ENCODE measurements around the gene ABHD12B.

The ABHD12B gene

GRCh38 chr14:50935126-50936015 lies 63.5 kb downstream of the ABHD12B start:
- H2AK5ac ChIP-seq (ENCODE audit: low read depth, low read length) = no peak overlapping the region
- no CpG with 5 or more reads among the region's 5 CpGs for WGBS, 2 donors (ENCODE audit: extremely low coverage in 2 of 2, insufficient read length in 2 of 2, insufficient replicate concordance in 1 of 2)
- H2BK5ac ChIP-seq (ENCODE audit: low read length) = no peak overlapping the region
- H3K9me3 ChIP-seq (replicated peaks in 1 of 2; ENCODE audit: control insufficient read depth in 2 of 2, insufficient read depth in 1 of 2, low read depth in 1 of 2, low read length in 2 of 2) = no peaks in the 10 kb centered on the region
- H3K14ac ChIP-seq (ENCODE audit: low read length) = no peak overlapping the region
- H3K23ac ChIP-seq (ENCODE audit: low read depth, low read length, poor library complexity) = no peak overlapping the region
- no peak overlapping the region for H3K18ac ChIP-seq (ENCODE audit: low read length)
- no peaks in the 10 kb centered on the region for H3K27me3 ChIP-seq (ENCODE audit: control insufficient read depth in 3 of 3, insufficient read depth in 3 of 3, low read depth in 1 of 3, low read length in 3 of 3)
- DNase-seq (ENCODE audit: low spot score) = no peak
- no peak overlapping the region for H3K4ac ChIP-seq (ENCODE audit: low read length)
- no peak overlapping the region for H3K4me2 ChIP-seq (ENCODE audit: insufficient read depth, low read length, poor library complexity, severe bottlenecking)
- H2BK12ac ChIP-seq (ENCODE audit: low read length) = no peak overlapping the region
- H2BK15ac ChIP-seq (ENCODE audit: low read length) = no peak overlapping the region
- H3K4me1 ChIP-seq (ENCODE audit: control insufficient read depth in 2 of 2, insufficient read depth in 1 of 2, low read depth in 1 of 2, low read length in 2 of 2) = no peaks in the 10 kb centered on the region
- H3K4me3 ChIP-seq (ENCODE audit: low read length in 2 of 2) = no peak overlapping the region
- H3K9ac ChIP-seq (ENCODE audit: low read depth, low read length, poor library complexity) = no peak overlapping the region
- no peak overlapping the region for H3K27ac ChIP-seq (replicated peaks; ENCODE audit: low read length)
- no peak overlapping the region for H4K91ac ChIP-seq (ENCODE audit: low read depth, low read length, poor library complexity)
- peaks cover 0 to 10% of the 10 kb centered on the region in 2 donors for H3K36me3 ChIP-seq (replicated peaks in 1 of 2; ENCODE audit: control insufficient read depth in 2 of 2, insufficient read depth in 2 of 2, low read length in 2 of 2)
- H4K8ac ChIP-seq (ENCODE audit: low read depth, low read length) = no peak overlapping the region
- H3K79me1 ChIP-seq (ENCODE audit: low read depth, low read length) = no peaks in the 10 kb centered on the region
- H2AFZ ChIP-seq (ENCODE audit: low read length) = no peak overlapping the region
- no peak overlapping the region for H2BK120ac ChIP-seq (ENCODE audit: low read depth, low read length)

- no peak overlapping the region for H2BK15ac ChIP-seq (ENCODE audit: low read length)
- H3K4me3 ChIP-seq (ENCODE audit: low read length in 2 of 2) = no peak overlapping the region
- no peak overlapping the region for H3K27ac ChIP-seq (replicated peaks; ENCODE audit: low read length)
- H3K9ac ChIP-seq (ENCODE audit: low read depth, low read length, poor library complexity) = no peak overlapping the region
- no peak overlapping the region for H3K23ac ChIP-seq (ENCODE audit: low read depth, low read length, poor library complexity)
- peaks cover 0 to 8% of the 10 kb centered on the region in 2 donors for H3K36me3 ChIP-seq (replicated peaks in 1 of 2; ENCODE audit: control insufficient read depth in 2 of 2, insufficient read depth in 2 of 2, low read length in 2 of 2)
- no peak overlapping the region for H2BK12ac ChIP-seq (ENCODE audit: low read length)
- H3K4ac ChIP-seq (ENCODE audit: low read length) = no peak overlapping the region
- no peaks in the 10 kb centered on the region for H3K27me3 ChIP-seq (ENCODE audit: control insufficient read depth in 3 of 3, insufficient read depth in 3 of 3, low read depth in 1 of 3, low read length in 3 of 3)
- no peaks in the 10 kb centered on the region for H3K9me3 ChIP-seq (replicated peaks in 1 of 2; ENCODE audit: control insufficient read depth in 2 of 2, insufficient read depth in 1 of 2, low read depth in 1 of 2, low read length in 2 of 2)
- H2AK5ac ChIP-seq (ENCODE audit: low read depth, low read length) = no peak overlapping the region
- H3K18ac ChIP-seq (ENCODE audit: low read length) = no peak overlapping the region
- no peaks in the 10 kb centered on the region for H3K4me1 ChIP-seq (ENCODE audit: control insufficient read depth in 2 of 2, insufficient read depth in 1 of 2, low read depth in 1 of 2, low read length in 2 of 2)
- H4K91ac ChIP-seq (ENCODE audit: low read depth, low read length, poor library complexity) = no peak overlapping the region
- H4K8ac ChIP-seq (ENCODE audit: low read depth, low read length) = no peak overlapping the region
- H2AFZ ChIP-seq (ENCODE audit: low read length) = no peak overlapping the region
- no peak overlapping the region for H2BK120ac ChIP-seq (ENCODE audit: low read depth, low read length)
- WGBS, 2 donors (ENCODE audit: extremely low coverage in 2 of 2, insufficient read length in 2 of 2, insufficient replicate concordance in 1 of 2) = no CpG with 5 or more reads among the region's 2 CpGs
- H3K79me1 ChIP-seq (ENCODE audit: low read depth, low read length) = no peaks in the 10 kb centered on the region
- no peak overlapping the region for H2BK5ac ChIP-seq (ENCODE audit: low read length)
- H3K4me2 ChIP-seq (ENCODE audit: insufficient read depth, low read length, poor library complexity, severe bottlenecking) = no peak overlapping the region
- DNase-seq (ENCODE audit: low spot score) = no peak
- H3K14ac ChIP-seq (ENCODE audit: low read length) = no peak overlapping the region
Measured at GRCh38 chr14:50936016-50936340, 64.1 kb downstream of the ABHD12B start.

GRCh38 chr14:50936882-50937281 lies 65.0 kb downstream of the ABHD12B start:
- no peak overlapping the region for H3K27ac ChIP-seq (replicated peaks; ENCODE audit: low read length)
- H3K27me3 ChIP-seq (ENCODE audit: control insufficient read depth in 3 of 3, insufficient read depth in 3 of 3, low read depth in 1 of 3, low read length in 3 of 3) = no peaks in the 10 kb centered on the region
- no peaks in the 10 kb centered on the region for H3K9me3 ChIP-seq (replicated peaks in 1 of 2; ENCODE audit: control insufficient read depth in 2 of 2, insufficient read depth in 1 of 2, low read depth in 1 of 2, low read length in 2 of 2)
- no peak overlapping the region for H3K23ac ChIP-seq (ENCODE audit: low read depth, low read length, poor library complexity)
- no peaks in the 10 kb centered on the region for H3K4me1 ChIP-seq (ENCODE audit: control insufficient read depth in 2 of 2, insufficient read depth in 1 of 2, low read depth in 1 of 2, low read length in 2 of 2)
- H3K4me2 ChIP-seq (ENCODE audit: insufficient read depth, low read length, poor library complexity, severe bottlenecking) = no peak overlapping the region
- H3K79me1 ChIP-seq (ENCODE audit: low read depth, low read length) = no peaks in the 10 kb centered on the region
- H2BK120ac ChIP-seq (ENCODE audit: low read depth, low read length) = no peak overlapping the region
- DNase-seq (ENCODE audit: low spot score) = no peak
- no peak overlapping the region for H4K8ac ChIP-seq (ENCODE audit: low read depth, low read length)
- H2BK12ac ChIP-seq (ENCODE audit: low read length) = no peak overlapping the region
- H3K9ac ChIP-seq (ENCODE audit: low read depth, low read length, poor library complexity) = no peak overlapping the region
- H3K4ac ChIP-seq (ENCODE audit: low read length) = no peak overlapping the region
- H3K18ac ChIP-seq (ENCODE audit: low read length) = no peak overlapping the region
- H3K36me3 ChIP-seq (replicated peaks in 1 of 2; ENCODE audit: control insufficient read depth in 2 of 2, insufficient read depth in 2 of 2, low read length in 2 of 2) = peaks cover 0 to 5% of the 10 kb centered on the region in 2 donors
- no CpG with 5 or more reads among the region's 2 CpGs for WGBS, 2 donors (ENCODE audit: extremely low coverage in 2 of 2, insufficient read length in 2 of 2, insufficient replicate concordance in 1 of 2)
- H2BK15ac ChIP-seq (ENCODE audit: low read length) = no peak overlapping the region
- no peak overlapping the region for H2AFZ ChIP-seq (ENCODE audit: low read length)
- no peak overlapping the region for H2AK5ac ChIP-seq (ENCODE audit: low read depth, low read length)
- no peak overlapping the region for H2BK5ac ChIP-seq (ENCODE audit: low read length)
- H3K4me3 ChIP-seq (ENCODE audit: low read length in 2 of 2) = no peak overlapping the region
- no peak overlapping the region for H4K91ac ChIP-seq (ENCODE audit: low read depth, low read length, poor library complexity)
- no peak overlapping the region for H3K14ac ChIP-seq (ENCODE audit: low read length)

GRCh38 chr14:50937325-50937724 lies 65.5 kb downstream of the ABHD12B start:
- no peak overlapping the region for H4K8ac ChIP-seq (ENCODE audit: low read depth, low read length)
- H3K18ac ChIP-seq (ENCODE audit: low read length) = no peak overlapping the region
- no peak overlapping the region for H2AK5ac ChIP-seq (ENCODE audit: low read depth, low read length)
- H4K91ac ChIP-seq (ENCODE audit: low read depth, low read length, poor library complexity) = no peak overlapping the region
- H2BK120ac ChIP-seq (ENCODE audit: low read depth, low read length) = no peak overlapping the region
- H3K4ac ChIP-seq (ENCODE audit: low read length) = no peak overlapping the region
- no peak for DNase-seq (ENCODE audit: low spot score)
- H2BK15ac ChIP-seq (ENCODE audit: low read length) = no peak overlapping the region
- H3K4me2 ChIP-seq (ENCODE audit: insufficient read depth, low read length, poor library complexity, severe bottlenecking) = no peak overlapping the region
- H3K4me1 ChIP-seq (ENCODE audit: control insufficient read depth in 2 of 2, insufficient read depth in 1 of 2, low read depth in 1 of 2, low read length in 2 of 2) = no peaks in the 10 kb centered on the region
- no peak overlapping the region for H3K14ac ChIP-seq (ENCODE audit: low read length)
- no peak overlapping the region for H3K23ac ChIP-seq (ENCODE audit: low read depth, low read length, poor library complexity)
- no CpG with 5 or more reads among the region's 2 CpGs for WGBS, 2 donors (ENCODE audit: extremely low coverage in 2 of 2, insufficient read length in 2 of 2, insufficient replicate concordance in 1 of 2)
- H3K9me3 ChIP-seq (replicated peaks in 1 of 2; ENCODE audit: control insufficient read depth in 2 of 2, insufficient read depth in 1 of 2, low read depth in 1 of 2, low read length in 2 of 2) = no peaks in the 10 kb centered on the region
- no peaks in the 10 kb centered on the region for H3K27me3 ChIP-seq (ENCODE audit: control insufficient read depth in 3 of 3, insufficient read depth in 3 of 3, low read depth in 1 of 3, low read length in 3 of 3)
- H3K36me3 ChIP-seq (replicated peaks in 1 of 2; ENCODE audit: control insufficient read depth in 2 of 2, insufficient read depth in 2 of 2, low read length in 2 of 2) = peaks cover 0 to 5% of the 10 kb centered on the region in 2 donors
- H3K27ac ChIP-seq (replicated peaks; ENCODE audit: low read length) = no peak overlapping the region
- H2AFZ ChIP-seq (ENCODE audit: low read length) = no peak overlapping the region
- no peak overlapping the region for H3K4me3 ChIP-seq (ENCODE audit: low read length in 2 of 2)
- no peak overlapping the region for H2BK5ac ChIP-seq (ENCODE audit: low read length)
- no peak overlapping the region for H2BK12ac ChIP-seq (ENCODE audit: low read length)
- H3K9ac ChIP-seq (ENCODE audit: low read depth, low read length, poor library complexity) = no peak overlapping the region
- H3K79me1 ChIP-seq (ENCODE audit: low read depth, low read length) = no peaks in the 10 kb centered on the region

All from neuronal stem cell (in vitro differentiated cells).